H1 (cell line): Measurements from ENCODE around the gene GRIA4. TPM values are rescaled to one million over a fixed set of nuclear protein-coding genes. Genes with fewer than 3 reads are reported as not detected.

ENCODE experiments used
- CTCF ChIA-PET: fragments of 300-600 bp; sonication (Branson Sonifier 250); formaldehyde crosslinking; loops from one replicate; lab custom pipeline; 2021; ENCODE audit not compliant: partially characterized antibody; lab: Charles Lee
- POLR2A ChIA-PET: fragments of 300-600 bp; sonication (Branson Sonifier 250); formaldehyde crosslinking; loops from one replicate; lab custom pipeline; 2021; ENCODE audit warnings: inconsistent platforms; ENCODE audit not compliant: partially characterized antibody; lab: Charles Lee
- DNase-seq, 2 experiments: peaks; one replicate each; pipeline versions ENCODE4 v3.0.0 to v3.0.0-alpha.2; 2010 to 2022; ENCODE audit warnings: low spot score in 2 of 2, low read depth in 1 of 2, mixed read lengths in 1 of 2
- FAIRE-seq: peaks from 2 replicates; lab custom pipeline; 2011; peaks lifted over from hg19 to GRCh38; lab: Jason Lieb, UNC
- H2AFZ ChIP-seq: 2 replicates; pipeline ENCODE4 v1.8.1; 2012; ENCODE audit warnings: low read length, inconsistent platforms
- H2AK5ac ChIP-seq: 2 replicates; pipeline ENCODE4 v1.6.1; 2013; ENCODE audit warnings: low read depth, low read length
- H2BK120ac ChIP-seq: replicated peaks from 2 replicates; pipeline ENCODE3; 2013; ENCODE audit warnings: low read depth, low read length, inconsistent platforms
- H2BK12ac ChIP-seq: 2 replicates; pipeline ENCODE4 v1.6.1; 2013; ENCODE audit warnings: low read depth, low read length
- H2BK15ac ChIP-seq: 2 replicates; pipeline ENCODE4 v1.6.1; 2013; ENCODE audit warnings: low read length
- H2BK20ac ChIP-seq: 2 replicates; pipeline ENCODE4 v1.6.1; 2013; ENCODE audit warnings: low read length
- H2BK5ac ChIP-seq: 2 replicates; pipeline ENCODE4 v1.6.1; 2013; ENCODE audit warnings: low read depth, low read length
- H3K14ac ChIP-seq: 2 replicates; pipeline ENCODE4 v1.6.1; 2013; ENCODE audit warnings: inconsistent platforms; ENCODE audit not compliant: insufficient read length
- H3K18ac ChIP-seq: 2 replicates; pipeline ENCODE4 v1.6.1; 2013; ENCODE audit warnings: low read length; ENCODE audit errors: extremely low read depth
- H3K23ac ChIP-seq: 2 replicates; pipeline ENCODE4 v1.6.1; 2013; ENCODE audit warnings: inconsistent platforms; ENCODE audit not compliant: insufficient read length
- H3K23me2 ChIP-seq: 2 replicates; pipeline ENCODE4 v1.6.1; 2013; ENCODE audit warnings: low read depth, low read length
- H3K27ac ChIP-seq: 2 replicates; pipeline ENCODE4 v1.6.1; 2011; ENCODE audit warnings: low read depth, low read length, inconsistent platforms
- H3K27me3 ChIP-seq, 4 experiments: replicated peaks in 1 of 4; 1 replicate in 1 of 4; 2 replicates in 3 of 4; pipeline versions ENCODE4 v1.6.1 to v1.8.1; 2011 to 2013; ENCODE audit warnings: low read length in 3 of 4, mild to moderate bottlenecking in 3 of 4, inconsistent platforms in 2 of 4, mixed read lengths in 2 of 4, moderate library complexity in 1 of 4; ENCODE audit not compliant: control insufficient read depth in 3 of 4, insufficient read depth in 3 of 4; ENCODE audit errors: extremely low read depth in 1 of 4
- H3K36me3 ChIP-seq, 4 experiments: 2 replicates each; pipeline versions ENCODE4 v1.6.1 to v1.8.1; 2011 to 2013; ENCODE audit warnings: mild to moderate bottlenecking in 4 of 4, low read length in 3 of 4, moderate library complexity in 2 of 4, control low read depth in 1 of 4, inconsistent platforms in 1 of 4; ENCODE audit not compliant: insufficient read depth in 4 of 4, control insufficient read depth in 2 of 4
- H3K4ac ChIP-seq: replicated peaks from 2 replicates; pipeline ENCODE3; 2013; ENCODE audit warnings: low read length, low read depth, mixed read lengths, inconsistent platforms; ENCODE audit not compliant: insufficient read length
- H3K4me1 ChIP-seq, 4 experiments: replicated peaks in 1 of 4; 1 replicate in 1 of 4; 2 replicates in 3 of 4; pipeline versions ENCODE4 v1.6.1 to v1.8.1; 2011 to 2013; ENCODE audit warnings: low read length in 3 of 4, inconsistent platforms in 2 of 4, mixed read lengths in 1 of 4; ENCODE audit not compliant: insufficient read depth in 4 of 4, control insufficient read depth in 3 of 4
- H3K4me2 ChIP-seq, 2 experiments: 2 replicates each; pipeline versions ENCODE4 v1.6.1 to v1.8.1; 2011 to 2013; ENCODE audit warnings: low read depth in 2 of 2, low read length in 2 of 2, control low read depth in 1 of 2, inconsistent platforms in 1 of 2, mild to moderate bottlenecking in 1 of 2; ENCODE audit not compliant: insufficient read depth in 1 of 2
- H3K4me3 ChIP-seq, 4 experiments: fragments of 200-600, 300-600 bp in 1 of 4; sonication (generic), shearing (Covaris generic), sonication (Bioruptor Twin) in 1 of 4; 2 replicates each; pipeline versions ENCODE4 v1.5.1 to v1.8.1; 2011 to 2016; ENCODE audit warnings: low read length in 4 of 4, low read depth in 3 of 4, control low read depth in 2 of 4, inconsistent platforms in 2 of 4, mild to moderate bottlenecking in 2 of 4, mixed read lengths in 1 of 4, moderate library complexity in 1 of 4; ENCODE audit not compliant: insufficient read depth in 2 of 4; ENCODE audit errors: extremely low read depth in 1 of 4
- H3K56ac ChIP-seq: replicated peaks from 2 replicates; pipeline ENCODE3; 2013; ENCODE audit warnings: low read depth, mild to moderate bottlenecking, mixed read lengths, low read length, inconsistent platforms; ENCODE audit not compliant: insufficient read length
- H3K79me1 ChIP-seq: 2 replicates; pipeline ENCODE4 v1.6.1; 2013; ENCODE audit warnings: low read depth, low read length, control low read depth
- H3K79me2 ChIP-seq, 2 experiments: 2 replicates each; pipeline versions ENCODE4 v1.6.1 to v1.8.1; 2012 to 2013; ENCODE audit warnings: low read length in 2 of 2, mild to moderate bottlenecking in 2 of 2, inconsistent platforms in 1 of 2; ENCODE audit not compliant: insufficient read depth in 2 of 2, control insufficient read depth in 1 of 2
- H3K9ac ChIP-seq, 4 experiments: replicated peaks in 1 of 4; 1 replicate in 1 of 4; 2 replicates in 3 of 4; pipeline versions ENCODE4 v1.6.1 to v1.8.1; 2011 to 2013; ENCODE audit warnings: low read depth in 3 of 4, low read length in 3 of 4, control low read depth in 2 of 4, mild to moderate bottlenecking in 2 of 4, moderate library complexity in 2 of 4, inconsistent platforms in 1 of 4; ENCODE audit errors: extremely low read depth in 1 of 4
- H3K9me3 ChIP-seq, 2 experiments: 2 replicates each; pipeline versions ENCODE4 v1.6.1 to v1.8.1; 2012 to 2013; ENCODE audit warnings: mild to moderate bottlenecking in 2 of 2, moderate library complexity in 2 of 2, control low read depth in 1 of 2, inconsistent platforms in 1 of 2, low read depth in 1 of 2, low read length in 1 of 2, mixed read lengths in 1 of 2; ENCODE audit not compliant: insufficient read depth in 2 of 2
- H4K20me1 ChIP-seq, 2 experiments: replicated peaks in 1 of 2; 2 replicates each; pipeline versions ENCODE3 to v1.8.1; 2011 to 2013; ENCODE audit warnings: inconsistent platforms in 2 of 2, low read length in 2 of 2, mild to moderate bottlenecking in 1 of 2; ENCODE audit not compliant: insufficient read depth in 2 of 2, control insufficient read depth in 1 of 2
- H4K5ac ChIP-seq: 2 replicates; pipeline ENCODE4 v1.6.1; 2013; ENCODE audit warnings: low read length, low read depth, mixed read lengths, inconsistent platforms; ENCODE audit not compliant: insufficient read length
- H4K8ac ChIP-seq: 2 replicates; pipeline ENCODE4 v1.8.0; 2013; ENCODE audit warnings: mild to moderate bottlenecking, moderate library complexity, low read length, inconsistent platforms; ENCODE audit not compliant: insufficient read depth; ENCODE audit errors: extremely low read depth
- H4K91ac ChIP-seq: replicated peaks from 2 replicates; pipeline ENCODE3; 2013; ENCODE audit warnings: low read length, mixed read lengths, inconsistent platforms; ENCODE audit not compliant: insufficient read length
- ASH2L ChIP-seq: fragments of 200-600, 300-600 bp; sonication (generic); IDR thresholded peaks from one replicate; pipeline ENCODE4 v1.7.1; 2017; ENCODE audit warnings: low read length
- BRCA1 ChIP-seq: IDR thresholded peaks from 2 replicates; pipeline ENCODE4 v1.6.1; 2012; ENCODE audit warnings: low read depth, low read length, improper control_type of control experiment
- CBX5 ChIP-seq: fragments of 300-800, 300-1000 bp; sonication (generic); IDR thresholded peaks from 2 replicates; pipeline ENCODE4 v1.7.1; 2016; ENCODE audit warnings: antibody characterized with exemption, low read length, low read depth
- CBX8 ChIP-seq: fragments of 300-800, 300-1000 bp; sonication (generic); IDR thresholded peaks from 2 replicates; pipeline ENCODE4 v1.7.1; 2016; ENCODE audit warnings: low read depth, low read length, borderline replicate concordance
- CHD1 ChIP-seq: IDR thresholded peaks from 2 replicates; pipeline ENCODE4 v1.6.1; 2012; ENCODE audit warnings: low read depth, low read length, improper control_type of control experiment
- CREB1 ChIP-seq: IDR thresholded peaks from 2 replicates; pipeline ENCODE4 v1.6.1; 2012; ENCODE audit warnings: inconsistent platforms
- FOSL1 ChIP-seq: IDR thresholded peaks from 2 replicates; pipeline ENCODE4 v1.6.1; 2011; ENCODE audit warnings: mild to moderate bottlenecking, low read depth, low read length, moderate library complexity; ENCODE audit not compliant: insufficient read depth
- HDAC6 ChIP-seq: IDR thresholded peaks from one replicate; pipeline ENCODE4 v1.7.1; 2012; ENCODE audit warnings: low read depth, mild to moderate bottlenecking, inconsistent platforms, low read length, moderate library complexity
- RAD21 ChIP-seq, 2 experiments: IDR thresholded peaks in 1 of 2; conservative IDR thresholded peaks in 1 of 2; 2 replicates each; pipeline ENCODE4 v1.6.1; 2011; ENCODE audit warnings: low read depth in 2 of 2, low read length in 2 of 2, improper control_type of control experiment in 1 of 2, inconsistent platforms in 1 of 2, mild to moderate bottlenecking in 1 of 2, moderate library complexity in 1 of 2
- RNF2 ChIP-seq: fragments of 200-900, 300-1000 bp; sonication (generic); IDR thresholded peaks from 2 replicates; pipeline ENCODE4 v1.7.1; 2016; ENCODE audit warnings: borderline replicate concordance, low read depth, mild to moderate bottlenecking, antibody characterized with exemption, low read length; ENCODE audit not compliant: poor library complexity, severe bottlenecking; ENCODE audit errors: missing control alignments
- RXRA ChIP-seq: IDR thresholded peaks from 2 replicates; pipeline ENCODE4 v1.6.1; 2011; ENCODE audit warnings: low read depth, mild to moderate bottlenecking, low read length, moderate library complexity; ENCODE audit not compliant: insufficient read depth
- SIX5 ChIP-seq: IDR thresholded peaks from 2 replicates; pipeline ENCODE4 v1.6.1; 2011; ENCODE audit warnings: mild to moderate bottlenecking, low read depth, low read length
- SP1 ChIP-seq: IDR thresholded peaks from 2 replicates; pipeline ENCODE4 v1.6.1; 2011; ENCODE audit warnings: low read depth, low read length
- SP2 ChIP-seq: IDR thresholded peaks from 2 replicates; pipeline ENCODE4 v1.6.1; 2012; ENCODE audit warnings: mild to moderate bottlenecking, low read length, inconsistent platforms
- WGBS, 2 experiments: shearing (Covaris generic) in 1 of 2; methylation state at CpG; one replicate each; pipeline versions ENCODE4 v1.1.6 to v1.1.7; 2013 to 2015; ENCODE audit warnings: low lambda C conversion rate in 2 of 2, mixed read lengths in 2 of 2, inconsistent platforms in 1 of 2, low coverage in 1 of 2, missing lambda C conversion rate in 1 of 2; ENCODE audit not compliant: insufficient replicate concordance in 2 of 2, insufficient coverage in 1 of 2, insufficient read length in 1 of 2; ENCODE audit errors: extremely low coverage in 1 of 2, missing lambda C conversion rate in 1 of 2; 5-methylcytosine and 5-hydroxymethylcytosine counted together
- polyA plus RNA-seq, 7 experiments: library from polyadenylated mRNA; depleted of rRNA in 3 of 7; stranded (reverse) in 5 of 7; unstranded in 2 of 7; fragments of >200 nt in 5 of 7; fragments of 200-250 nt in 2 of 7; gene quantifications; 1 replicate in 5 of 7; 2 replicates in 1 of 7; 4 replicates in 1 of 7; pipeline versions ENCODE4 v1.2.1 to v1.2.3, GENCODE V29; 2011 to 2013; ENCODE audit warnings: missing spikeins in 2 of 7, mixed read lengths in 2 of 7
- total RNA-seq: library from RNA; stranded (reverse); fragmentation: NEBNext Ultra II Directional; extraction: Animal tissue kit (Norgen Biotek cat#: 25700); gene quantifications from 2 replicates; pipeline ENCODE4 v1.2.1, GENCODE V29; 2021
- TF ChIP-seq, protein P1 (sequence below): IDR thresholded peaks from 2 replicates; pipeline ENCODE4 v1.6.1; 2012; ENCODE audit warnings: inconsistent platforms

The GRIA4 gene
- total and polyA plus RNA-seq, 2 of the 8 experiments (the other 6 are each of a cell fraction or from before 2014, with no cell fraction given) = 12.5 to 21.8 TPM

- Histone ChIP-seq H3K27me3 (peaks cover 0 to 1% (median 0%) of the 10 kb centered on the region in 4 experiments; a peak in 1 of 7 replicates), H4K20me1 (no peaks in the 10 kb centered on the region), H3K79me1 (no peaks in the 10 kb centered on the region), H3K4ac (no peak overlapping the region), H2BK15ac (no peak overlapping the region), H3K23ac (no peak overlapping the region), H3K4me2 (no peak overlapping the region), H4K5ac (no peak overlapping the region), H3K79me2 (no peaks in the 10 kb centered on the region), H3K36me3 (no peaks in the 10 kb centered on the region), H3K9me3 (no peaks in the 10 kb centered on the region), H2BK12ac (no peak overlapping the region), H2BK5ac (no peak overlapping the region), H3K18ac (no peak overlapping the region), H3K9ac (no peak overlapping the region), H3K27ac (no peak overlapping the region), H2AFZ (no peak overlapping the region), H2AK5ac (no peak overlapping the region), H3K4me3 (no peak overlapping the region), H3K23me2 (no peaks in the 10 kb centered on the region), H2BK120ac (no peak overlapping the region), H4K8ac (no peak overlapping the region), H3K56ac (no peak overlapping the region), H4K91ac (no peak overlapping the region), H3K14ac (no peak overlapping the region), H3K4me1 (no peaks in the 10 kb centered on the region), H2BK20ac (no peak overlapping the region)
- WGBS, 2 experiments = 78% methylated on average over 4 of the region's 4 CpGs; no CpG with 5 or more reads in 1 of the 2 experiments
- DNase-seq = no peak
- FAIRE-seq = no peak
- ChIA-PET POLR2A (no interaction called here), CTCF (no interaction called here)
- TF ChIP-seq BRCA1 (no peak), CREB1 (no peak), CBX8 (no peak), SP1 (no peak), SIX5 (no peak), CBX5 (no peak), HDAC6 (no peak), RAD21 (IDR thresholded peaks at IDR 0.05 in 1 of 2, conservative IDR thresholded peaks at IDR 0.05 in 1 of 2; ENCODE audit: low read depth in 2 of 2, low read length in 2 of 2) (no peak), RNF2 (no peak), CHD1 (no peak), FOSL1 (no peak), ASH2L (no peak), RXRA (no peak), SP2 (no peak)
- TF ChIP-seq, protein P1, sequence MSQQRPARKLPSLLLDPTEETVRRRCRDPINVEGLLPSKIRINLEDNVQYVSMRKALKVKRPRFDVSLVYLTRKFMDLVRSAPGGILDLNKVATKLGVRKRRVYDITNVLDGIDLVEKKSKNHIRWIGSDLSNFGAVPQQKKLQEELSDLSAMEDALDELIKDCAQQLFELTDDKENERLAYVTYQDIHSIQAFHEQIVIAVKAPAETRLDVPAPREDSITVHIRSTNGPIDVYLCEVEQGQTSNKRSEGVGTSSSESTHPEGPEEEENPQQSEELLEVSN = no peak
These were observed 420.7 kb downstream of the GRIA4 start for GRCh38 chr11:106030609-106031008.
